ENCODE measurements around the gene TCF4.

GRCh38 chr18:55233857-55234256, 354.1 kb downstream of the TCF4 start:
- no peak for TF ChIP-seq MAX (IDR thresholded peaks at IDR 0.05; ENCODE audit: low read depth)
- no peak for TF ChIP-seq SMC3 (IDR thresholded peaks at IDR 0.05; ENCODE audit: low read depth, low read length)
- TF ChIP-seq TEAD4 (IDR thresholded peaks at IDR 0.05; ENCODE audit: borderline replicate concordance, insufficient read depth), result no peak
- no peak for TF ChIP-seq POLR2AphosphoS5 (IDR thresholded peaks at IDR 0.05; ENCODE audit: low read depth, low read length)
- TF ChIP-seq CTCF (IDR thresholded peaks at IDR 0.05), result no peak
- TF ChIP-seq RCOR1 (IDR thresholded peaks at IDR 0.05; ENCODE audit: low read length), result no peak
- no peak for TF ChIP-seq EZH2phosphoT487 (IDR thresholded peaks at IDR 0.05; ENCODE audit: borderline replicate concordance, low read depth)
- no peak for TF ChIP-seq EP300 (IDR thresholded peaks at IDR 0.05; ENCODE audit: borderline replicate concordance in 1 of 2, low read depth in 1 of 2, low read length in 1 of 2)
